GM18858 (cell line): ENCODE data around the gene SORCS3.

Experiments used
- ATAC-seq: cut with Tn5 transposase; IDR thresholded peaks from one replicate; pipeline ENCODE4 v1.9.1; 2021; ENCODE audit not compliant: unreplicated experiment

Gene SORCS3

GRCh38 chr10:105075031-105075430, 433.9 kb downstream of the SORCS3 start:
- ATAC-seq = no peak

DNA sequence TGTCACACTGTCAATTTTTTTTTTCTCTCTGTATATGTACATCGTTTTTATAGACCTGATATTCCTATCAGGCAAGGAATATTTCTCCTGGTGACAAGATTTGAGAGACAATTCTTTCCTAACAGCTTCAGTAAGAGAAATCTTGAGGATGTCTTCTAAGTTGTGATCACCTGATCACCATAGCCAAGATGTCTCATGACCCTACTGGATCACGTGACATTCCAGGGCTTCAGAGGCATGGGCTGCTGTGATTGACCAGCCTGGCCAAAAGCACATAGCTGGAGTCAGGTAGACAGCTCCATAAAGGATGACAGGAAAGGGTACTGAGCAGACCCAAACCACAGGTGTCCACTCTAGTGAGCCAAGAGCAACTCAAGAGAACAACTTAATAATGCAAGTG, 444.9 kb downstream of the SORCS3 start:
- ATAC-seq = no peak

DNA sequence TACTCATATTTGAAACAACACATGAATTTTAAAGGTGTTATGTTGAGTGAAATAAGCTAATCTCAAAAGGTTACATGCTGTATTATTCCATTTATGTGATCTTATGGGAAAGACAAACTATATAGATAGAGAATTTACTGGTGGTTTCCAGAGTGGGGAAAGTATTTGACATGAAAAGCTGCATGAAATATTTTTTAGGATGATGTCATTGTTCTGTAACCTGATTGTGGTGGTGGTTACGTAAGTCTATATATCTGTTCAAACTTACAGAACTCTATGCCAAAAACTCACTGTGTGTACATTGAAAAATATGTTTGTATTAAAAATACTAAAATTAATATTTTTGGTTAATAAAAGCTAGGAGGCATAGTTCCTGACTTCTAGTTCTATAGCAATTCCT, 453.0 kb downstream of the SORCS3 start:
- no peak for ATAC-seq

DNA sequence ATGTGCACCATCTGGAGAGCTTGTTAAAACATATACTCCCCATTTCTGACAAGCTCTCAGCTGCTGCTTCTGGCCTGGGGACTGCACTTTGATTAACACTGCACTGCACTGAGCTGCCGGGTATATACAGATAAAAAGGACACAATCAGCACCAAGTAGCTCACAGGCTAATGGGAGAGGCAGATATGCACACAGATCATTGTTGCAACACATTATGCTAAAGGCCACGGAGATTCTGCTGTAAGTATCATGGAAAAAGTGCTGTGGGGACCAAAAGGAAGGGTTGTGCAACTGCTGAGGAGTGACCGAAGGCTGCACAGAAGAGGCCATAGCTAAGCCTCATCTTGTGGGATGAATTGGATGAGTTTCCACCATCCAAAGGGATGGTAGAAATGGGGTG, 455.2 kb downstream of the SORCS3 start:
- ATAC-seq = no peak

DNA sequence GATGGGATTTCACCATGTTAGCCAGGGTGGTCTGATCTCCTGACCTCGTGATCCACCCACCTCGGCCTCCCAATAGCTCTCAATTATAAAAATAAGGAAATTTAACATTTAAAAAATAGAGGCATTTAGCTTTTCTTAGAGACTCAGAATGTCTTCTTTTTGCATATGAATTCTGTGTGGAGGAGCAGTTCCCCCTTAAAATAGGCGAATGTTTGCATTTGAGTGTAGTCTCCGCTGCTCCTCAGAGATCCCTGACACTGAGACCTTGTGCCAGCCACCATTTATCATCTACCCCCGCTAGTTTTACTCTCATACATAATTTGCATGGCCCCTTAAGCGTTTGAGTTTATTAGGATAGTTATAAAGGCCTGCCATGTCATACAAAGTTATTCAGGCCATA, 461.9 kb downstream of the SORCS3 start:
- ATAC-seq = no peak

GRCh38 chr10:105104297-105104696, 463.2 kb downstream of the SORCS3 start:
- no peak for ATAC-seq

DNA sequence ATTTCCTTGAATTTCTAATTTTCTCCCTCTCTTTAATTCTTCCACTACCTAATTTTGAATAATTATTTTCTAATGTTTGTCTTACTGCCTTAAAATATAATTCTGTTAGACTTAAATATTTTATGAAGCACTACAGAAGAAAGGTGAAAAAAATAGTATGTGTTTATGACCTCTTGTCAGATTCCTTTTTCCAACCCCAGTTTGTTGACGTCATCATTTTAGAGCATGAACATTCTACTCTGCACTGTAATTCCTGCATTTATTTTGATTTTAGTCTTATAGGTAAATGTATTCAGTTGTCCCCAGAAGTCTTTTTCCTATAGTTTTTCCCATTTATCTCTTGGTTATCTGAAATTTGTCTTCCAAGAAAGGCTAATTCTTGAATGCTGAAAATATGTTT, 468.1 kb downstream of the SORCS3 start:
- ATAC-seq = no peak

DNA sequence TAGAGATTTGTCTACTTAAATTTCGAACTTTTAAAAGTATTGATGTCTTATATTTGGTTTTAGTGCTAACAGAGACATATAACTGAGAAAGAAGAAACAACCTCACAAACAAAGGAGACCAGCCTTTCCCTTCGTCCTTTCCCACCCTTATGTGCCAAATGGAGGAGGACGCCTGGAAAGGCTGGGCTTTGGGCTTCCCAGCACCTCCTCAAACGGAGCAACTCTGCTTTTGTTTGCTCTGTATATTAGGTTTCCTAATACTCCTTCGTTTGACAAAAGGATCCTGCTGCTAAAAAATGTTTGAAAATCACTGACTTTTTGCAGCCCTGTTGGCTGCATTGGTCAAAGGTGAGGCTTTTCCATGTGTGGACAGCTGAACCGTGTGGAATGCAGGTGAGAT, 471.8 kb downstream of the SORCS3 start:
- ATAC-seq = no peak

DNA sequence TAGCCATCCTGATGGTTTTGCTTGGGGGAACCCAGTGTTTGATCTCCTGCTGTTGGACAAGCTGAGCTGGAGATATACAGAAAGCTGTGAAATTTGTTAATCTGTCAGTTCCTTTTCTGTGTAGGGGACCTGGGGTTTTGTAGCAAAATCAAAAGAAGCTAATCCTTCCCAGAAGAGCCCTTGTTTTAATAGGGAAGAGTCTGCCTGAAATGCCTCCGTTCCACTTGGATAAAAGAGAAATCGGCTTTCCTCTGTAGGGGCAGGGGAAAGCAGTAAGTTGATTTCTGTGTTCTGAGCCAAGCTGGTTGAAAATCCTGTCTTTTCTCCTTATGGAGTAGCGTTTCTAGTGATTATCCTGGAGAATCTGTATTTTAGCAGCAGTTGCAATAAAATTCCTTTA, 472.6 kb downstream of the SORCS3 start:
- no peak for ATAC-seq

DNA sequence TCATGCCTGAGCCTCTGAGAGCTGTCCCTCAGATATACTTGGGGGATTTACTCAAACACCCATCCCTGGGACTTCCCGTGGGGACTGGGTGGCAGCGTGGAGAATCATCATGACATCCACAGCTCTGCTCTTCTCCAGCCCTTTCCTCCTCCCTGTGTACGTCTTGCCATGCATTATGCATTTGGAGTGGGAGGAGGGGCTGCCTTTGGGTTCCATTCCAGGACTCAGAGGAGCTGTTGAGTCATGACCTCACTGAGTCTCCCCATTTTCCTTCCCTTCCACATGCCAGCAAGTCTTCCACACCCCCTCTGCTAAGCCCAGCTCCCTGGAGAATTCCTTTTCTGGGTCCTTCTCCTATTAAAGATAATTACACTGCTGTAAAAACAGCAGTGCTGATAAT, 480.7 kb downstream of the SORCS3 start:
- ATAC-seq = no peak

GRCh38 chr10:105128111-105128510, 487.0 kb downstream of the SORCS3 start:
- no peak for ATAC-seq

DNA sequence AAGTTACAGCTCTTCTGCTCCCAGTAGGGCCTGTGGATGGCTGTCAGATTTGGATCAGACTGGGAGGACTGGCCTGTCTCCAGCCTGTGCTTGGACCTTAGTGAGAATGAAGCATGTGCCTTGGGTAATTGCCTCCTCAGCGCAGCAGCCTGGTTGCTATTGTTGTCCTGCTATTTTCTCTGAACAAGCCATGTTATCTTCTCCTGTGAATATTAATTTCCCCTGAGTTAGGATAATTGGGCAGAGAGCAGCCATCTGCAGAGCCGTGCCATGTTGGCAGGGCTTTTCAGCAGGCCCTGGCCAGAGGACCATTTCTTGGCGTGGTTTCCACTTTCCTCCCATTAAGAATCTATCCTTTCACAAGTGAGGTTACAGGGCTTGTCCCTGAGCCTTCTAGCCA, 497.3 kb downstream of the SORCS3 start:
- ATAC-seq = no peak

DNA sequence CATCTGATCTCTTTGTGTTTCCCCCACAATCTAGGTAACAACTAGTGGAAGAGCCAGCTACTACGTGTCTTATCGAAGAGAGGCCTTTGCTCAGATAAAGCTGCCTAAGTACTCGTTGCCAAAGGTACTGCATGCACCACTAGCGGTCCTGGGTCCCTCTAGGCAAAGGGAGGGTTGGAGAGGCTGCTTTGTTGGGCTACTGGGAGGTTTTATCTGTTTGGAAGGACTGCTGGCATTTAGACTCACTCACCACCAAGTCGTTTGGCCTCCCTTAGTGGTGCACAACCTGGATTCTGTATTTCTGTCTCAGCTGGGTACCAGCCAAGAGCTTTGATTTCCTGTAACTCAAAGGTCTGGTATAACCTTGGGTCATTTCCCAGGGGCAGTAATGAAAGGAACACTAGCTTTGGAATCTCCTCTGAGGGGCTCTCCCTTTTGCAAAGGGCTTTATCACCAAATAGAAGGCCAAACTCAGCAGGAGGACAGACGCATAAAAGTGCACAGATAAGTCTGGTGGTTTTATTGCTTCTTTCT, 498.3 kb downstream of the SORCS3 start:
- ATAC-seq = no peak

DNA sequence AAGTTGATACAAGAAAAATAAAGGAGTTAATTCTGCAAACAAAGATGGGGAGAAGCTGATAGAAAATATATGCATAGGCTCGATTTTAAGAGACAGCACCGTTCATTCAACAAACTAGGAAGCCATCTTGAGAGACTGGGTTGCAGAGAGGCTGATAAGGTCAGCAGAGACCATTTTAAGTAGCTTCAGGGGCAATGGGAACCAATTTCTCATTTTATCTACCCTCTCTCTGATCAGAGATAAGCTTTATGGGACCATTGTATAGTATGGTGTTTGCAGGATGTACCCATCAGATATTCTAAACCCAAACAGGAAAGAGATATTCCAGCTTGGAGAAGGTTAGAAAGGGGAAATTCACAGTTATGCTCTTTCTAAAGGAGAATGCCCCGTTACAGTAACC, 499.5 kb downstream of the SORCS3 start:
- ATAC-seq = no peak

DNA sequence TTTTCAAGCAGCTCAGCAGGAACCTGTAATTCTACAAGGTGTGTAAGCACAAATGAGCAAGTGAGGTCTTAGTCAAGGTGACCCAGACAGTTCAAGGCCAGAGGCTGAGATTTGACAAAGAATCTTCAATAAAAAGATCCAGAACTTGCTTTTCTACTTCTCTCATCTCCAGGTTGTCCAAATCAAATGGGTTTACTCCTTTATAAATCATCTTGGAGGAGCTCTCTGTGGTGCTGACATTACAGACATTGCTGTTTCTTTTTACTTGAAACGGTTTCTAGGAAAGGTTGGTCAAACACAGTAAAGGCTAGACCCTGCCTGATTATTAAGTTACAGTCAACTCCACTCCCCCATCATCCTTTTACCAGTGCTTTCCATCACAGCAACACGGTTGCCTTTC, 504.6 kb downstream of the SORCS3 start:
- no peak for ATAC-seq

DNA sequence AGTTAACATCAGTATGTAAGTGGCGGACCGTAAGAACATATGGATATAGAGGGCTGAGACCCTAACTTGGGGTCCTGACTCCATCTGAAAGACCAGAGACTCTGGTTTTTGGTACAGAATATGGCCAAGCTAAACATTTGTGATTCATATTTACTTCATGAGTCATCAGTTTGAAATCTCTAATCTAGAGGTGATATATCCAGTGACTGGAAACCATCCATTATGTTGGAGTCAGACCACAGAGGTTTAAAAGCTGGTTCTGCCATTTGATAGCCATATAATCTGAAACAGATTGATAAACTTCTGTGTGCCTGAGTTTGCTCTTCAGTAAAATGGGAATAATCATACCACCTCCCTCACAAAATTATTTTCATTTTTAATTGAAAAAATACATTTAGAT, 505.3 kb downstream of the SORCS3 start:
- ATAC-seq = no peak

DNA sequence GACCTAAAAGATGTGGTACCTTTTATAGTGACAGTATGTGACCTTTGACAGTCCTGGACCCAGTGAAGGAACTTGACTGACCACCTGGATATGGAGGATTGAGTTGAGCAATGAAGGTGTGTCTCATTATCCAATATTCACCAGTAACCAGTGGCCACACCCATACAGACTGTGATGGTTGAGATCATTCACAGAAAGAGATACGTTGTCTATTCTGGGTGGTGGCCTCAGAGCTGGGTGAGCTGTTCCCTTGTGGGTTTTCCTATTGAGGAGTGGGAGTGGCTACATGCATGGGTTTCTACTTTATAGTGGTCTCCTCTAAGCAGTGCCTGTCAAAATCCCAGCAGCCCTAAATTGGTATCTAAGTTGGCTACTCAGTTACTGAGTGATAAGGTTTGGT, 507.4 kb downstream of the SORCS3 start:
- no peak for ATAC-seq

GRCh38 chr10:105148921-105149320, 507.8 kb downstream of the SORCS3 start:
- ATAC-seq = no peak

GRCh38 chr10:105149371-105149891, 508.3 kb downstream of the SORCS3 start:
- no peak for ATAC-seq

DNA sequence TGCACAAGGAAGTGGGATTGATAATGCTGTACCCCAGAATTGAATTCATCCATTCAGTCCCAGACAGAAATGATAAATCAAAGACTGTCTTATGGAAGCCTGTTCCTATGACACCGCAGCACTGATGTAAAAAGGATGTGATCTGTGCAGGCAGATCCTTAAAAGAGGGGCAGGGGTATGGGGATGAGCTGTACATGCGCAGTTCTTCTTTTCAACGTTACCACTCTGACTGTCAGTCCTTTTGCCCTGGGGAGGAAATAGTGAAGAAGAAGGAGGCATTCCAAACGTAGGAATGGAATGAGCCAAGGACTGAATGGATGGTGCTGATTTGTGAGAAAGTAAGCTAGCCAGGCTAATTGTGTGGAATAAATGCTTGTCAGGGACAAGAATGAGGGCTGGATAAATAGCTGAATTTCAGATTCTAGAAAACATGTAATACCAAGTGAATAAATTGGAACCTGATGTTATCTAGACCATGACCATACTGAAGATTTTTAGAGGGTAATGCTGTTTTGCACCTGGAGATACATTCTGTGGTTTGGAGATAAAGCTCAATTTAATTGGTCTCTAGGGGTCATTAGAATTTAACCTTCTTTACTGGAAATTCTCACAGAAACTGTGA, 509.3 kb downstream of the SORCS3 start:
- ATAC-seq = no peak

GRCh38 chr10:105154736-105155135, 513.6 kb downstream of the SORCS3 start:
- ATAC-seq = no peak

GRCh38 chr10:105159268-105159667, 518.2 kb downstream of the SORCS3 start:
- ATAC-seq = no peak

DNA sequence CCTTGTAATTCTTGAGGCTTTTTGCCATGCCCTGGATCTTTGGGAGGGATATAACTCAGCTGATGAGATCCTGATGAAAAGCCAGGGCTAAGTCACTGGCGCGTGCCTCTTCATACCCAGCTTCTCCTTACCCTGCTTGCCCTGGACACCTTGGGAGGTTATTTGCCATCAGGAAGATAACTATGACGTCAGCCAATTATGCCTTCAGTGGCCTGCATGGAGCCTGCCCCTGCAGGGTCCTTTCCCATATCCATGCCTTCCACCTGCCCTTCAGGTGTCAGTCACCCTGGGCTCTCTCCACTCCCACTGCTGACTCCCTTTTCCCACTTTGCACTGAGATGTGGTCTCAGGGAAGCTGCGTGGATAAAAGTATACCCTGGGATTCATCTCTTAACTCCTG, 520.1 kb downstream of the SORCS3 start:
- no peak for ATAC-seq
